AG09319 (cell line): ENCODE data around the gene SNRK.

Experiments
- DNase-seq: peaks from one replicate; pipeline ENCODE4 v3.0.0-alpha.2; 2010; ENCODE audit warnings: low read depth; ENCODE audit errors: extremely low read depth
- CTCF ChIP-seq: IDR thresholded peaks from 2 replicates; pipeline ENCODE4 v1.5.1; 2011; ENCODE audit warnings: low read depth, mild to moderate bottlenecking, inconsistent platforms, low read length, moderate library complexity

Gene SNRK

GRCh38 chr3:43247561-43248184 lies 38.7 kb upstream of the SNRK start:
- no peak for TF ChIP-seq CTCF
- DNase-seq, result no peak

DNA sequence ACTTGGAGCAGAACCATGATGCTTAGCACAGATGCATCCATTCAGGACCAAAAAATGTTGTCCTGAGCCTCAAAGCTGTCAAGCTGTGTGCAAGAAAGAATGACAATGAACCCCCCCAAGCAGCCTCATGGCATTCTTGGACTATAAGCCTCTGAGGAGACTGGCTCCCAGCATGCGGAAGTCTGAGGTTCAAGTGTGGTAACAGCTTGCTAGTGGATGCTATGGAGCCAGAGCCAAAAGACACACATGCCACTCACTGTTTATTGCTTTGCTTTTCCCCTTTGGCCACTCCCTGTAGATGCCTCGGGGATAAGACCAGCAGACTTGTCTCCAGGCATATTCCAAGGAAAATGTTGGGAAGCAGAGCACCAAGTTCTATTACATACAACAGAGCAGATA lies 38.2 kb upstream of the SNRK start:
- no peak for DNase-seq
- no peak for TF ChIP-seq CTCF

- no peak for TF ChIP-seq CTCF
- no peak for DNase-seq
These were observed 37.4 kb upstream of the SNRK start for GRCh38 chr3:43248973-43249372.

GRCh38 chr3:43249405-43249804 lies 36.9 kb upstream of the SNRK start:
- no peak for TF ChIP-seq CTCF
- no peak for DNase-seq

- DNase-seq, result no peak
- no peak for TF ChIP-seq CTCF
These were observed 33.0 kb upstream of the SNRK start for GRCh38 chr3:43253294-43253693.

GRCh38 chr3:43254125-43254524 lies 32.2 kb upstream of the SNRK start:
- no peak for DNase-seq
- no peak for TF ChIP-seq CTCF

DNA sequence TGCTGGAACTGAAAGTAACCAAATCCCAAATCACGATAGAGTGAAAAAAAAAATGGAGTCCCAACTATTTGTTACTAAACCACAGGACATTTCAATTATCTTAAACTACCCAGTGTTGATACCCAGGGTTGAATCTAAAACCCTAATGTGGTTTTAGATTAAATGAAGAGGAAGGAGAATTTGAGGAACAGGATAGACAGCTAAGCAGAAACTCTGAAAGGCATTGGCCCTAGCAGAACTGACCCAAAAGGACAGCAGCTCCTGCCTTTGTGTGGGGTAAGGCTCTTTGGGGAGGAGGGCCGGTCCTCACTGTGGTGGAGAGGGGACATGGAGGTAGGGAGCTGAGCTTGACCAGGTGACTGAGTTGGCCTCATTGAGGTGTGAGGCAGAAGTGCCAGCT lies 30.7 kb upstream of the SNRK start:
- TF ChIP-seq CTCF, result no peak
- no peak for DNase-seq
